Hypothalamus (tissue), 51 donors: ENCODE results near the gene UBALD1.
"Not testable (repeated sequence)": the region's sequence is repeated elsewhere in the genome, so short reads cannot be mapped to it uniquely, and the experiment has no call there.

Source experiments
- DNase-seq, 51 donors: peaks; one replicate each; lab custom pipeline; 2025; lab: John Stamatoyannopoulos, UW

The UBALD1 gene

GRCh38 chr16:4601036-4601863, 13.4 kb downstream of the UBALD1 start:
- DNase-seq = peak in 24 of 51 donors; percentile 10 to 67 (median 23)

GRCh38 chr16:4599545-4599944, 15.1 kb downstream of the UBALD1 start:
- no peak for DNase-seq

- DNase-seq = no peak
Measured at GRCh38 chr16:4599037-4599436, 15.7 kb downstream of the UBALD1 start.

GRCh38 chr16:4597174-4597573, 17.5 kb downstream of the UBALD1 start:
- peak in 4 of 51 donors; percentile 4 to 22 (median 19) for DNase-seq

- DNase-seq = no peak
Measured at GRCh38 chr16:4594433-4595410, 20.0 kb downstream of the UBALD1 start.

GRCh38 chr16:4593086-4593485, 21.6 kb downstream of the UBALD1 start:
- DNase-seq = no peak

- DNase-seq = no peak
Measured at GRCh38 chr16:4591706-4592470, 22.8 kb downstream of the UBALD1 start.

GRCh38 chr16:4591191-4591590, 23.5 kb downstream of the UBALD1 start:
- no peak for DNase-seq

- no peak for DNase-seq
Measured at GRCh38 chr16:4588961-4589360, 25.7 kb downstream of the UBALD1 start.

- no peak for DNase-seq
Measured at GRCh38 chr16:4588386-4588785, 26.3 kb downstream of the UBALD1 start.

GRCh38 chr16:4586291-4586690, 28.4 kb downstream of the UBALD1 start:
- DNase-seq = no peak

- no peak for DNase-seq
Measured at GRCh38 chr16:4583906-4584305, 30.8 kb downstream of the UBALD1 start.

- DNase-seq = no peak
Measured at GRCh38 chr16:4580250-4580649, 34.4 kb downstream of the UBALD1 start.

- no peak for DNase-seq
Measured at GRCh38 chr16:4578961-4579530, 35.6 kb downstream of the UBALD1 start.

GRCh38 chr16:4576008-4576407, 38.7 kb downstream of the UBALD1 start:
- DNase-seq = no peak

- DNase-seq = no peak
Measured at GRCh38 chr16:4574919-4575705, 39.6 kb downstream of the UBALD1 start.

- not testable (repeated sequence) for DNase-seq
Measured at GRCh38 chr16:4573926-4574325, 40.8 kb downstream of the UBALD1 start.

- peak in 1 of 51 donors; percentile 70 for DNase-seq
Measured at GRCh38 chr16:4572715-4573114, 42.0 kb downstream of the UBALD1 start.

GRCh38 chr16:4570688-4571321, 43.9 kb downstream of the UBALD1 start:
- no peak for DNase-seq
